Cardiac fibroblast (primary cell): ENCODE measurements around the gene TSPAN9.
A peak's percentile ranks its signal among the peaks of the same experiment; 100 is the strongest.

Experiments used
- DNase-seq, 2 donors: peaks; one replicate each; pipeline versions ENCODE4 v3.0.0 to v3.0.0-alpha.2; 2010; ENCODE audit warnings: low read depth in 2 of 2
- H3K4me3 ChIP-seq, 2 donors: replicated peaks in 1 of 2; 1 replicate in 1 of 2; 2 replicates in 1 of 2; pipeline ENCODE4 v1.5.1; 2011; ENCODE audit warnings: low read depth in 2 of 2, low read length in 2 of 2, mild to moderate bottlenecking in 2 of 2, moderate library complexity in 1 of 2
- CTCF ChIP-seq: IDR thresholded peaks from one replicate; pipeline ENCODE4 v1.5.1; 2011; ENCODE audit warnings: low read depth, mild to moderate bottlenecking, low read length, inconsistent platforms

TSPAN9 gene

GRCh38 chr12:3326156-3326849 lies 249.1 kb downstream of the TSPAN9 start:
- peak; percentile 18 for TF ChIP-seq CTCF
- no peak overlapping the region for H3K4me3 ChIP-seq

GRCh38 chr12:3326850-3327780 lies 249.9 kb downstream of the TSPAN9 start:
- peak in 1 of 2 donors; percentile 22 for DNase-seq
- H3K4me3 ChIP-seq: no peak overlapping the region
- no peak for TF ChIP-seq CTCF

More at GRCh38 chr12:3326156-3326849, 249.1 kb downstream of the TSPAN9 start:
- DNase-seq: peak in 1 of 2 donors; percentile 70

- H3K4me3 ChIP-seq: no peak overlapping the region
- no peak for DNase-seq
- no peak for TF ChIP-seq CTCF
These were observed 250.9 kb downstream of the TSPAN9 start for GRCh38 chr12:3328081-3328480.

GRCh38 chr12:3328571-3328970 lies 251.4 kb downstream of the TSPAN9 start:
- DNase-seq: no peak
- TF ChIP-seq CTCF: no peak
- no peak overlapping the region for H3K4me3 ChIP-seq

- H3K4me3 ChIP-seq: no peak overlapping the region
- TF ChIP-seq CTCF: no peak
- no peak for DNase-seq
These were observed 252.2 kb downstream of the TSPAN9 start for GRCh38 chr12:3329361-3329760.

- no peak for DNase-seq
- TF ChIP-seq CTCF: no peak
- H3K4me3 ChIP-seq: no peak overlapping the region
These were observed 253.9 kb downstream of the TSPAN9 start for GRCh38 chr12:3330976-3331510.
